ENCODE data around the gene TNIP3. TPM values are rescaled to one million over a fixed set of nuclear protein-coding genes. Genes with fewer than 3 reads are reported as not detected.
"Not testable (repeated sequence)": the region's sequence is repeated elsewhere in the genome, so short reads cannot be mapped to it uniquely, and the experiment has no call there.

TNIP3 gene
- total RNA-seq, 2 donors from 2014 or later = 0.11 TPM; not detected in 1

DNA sequence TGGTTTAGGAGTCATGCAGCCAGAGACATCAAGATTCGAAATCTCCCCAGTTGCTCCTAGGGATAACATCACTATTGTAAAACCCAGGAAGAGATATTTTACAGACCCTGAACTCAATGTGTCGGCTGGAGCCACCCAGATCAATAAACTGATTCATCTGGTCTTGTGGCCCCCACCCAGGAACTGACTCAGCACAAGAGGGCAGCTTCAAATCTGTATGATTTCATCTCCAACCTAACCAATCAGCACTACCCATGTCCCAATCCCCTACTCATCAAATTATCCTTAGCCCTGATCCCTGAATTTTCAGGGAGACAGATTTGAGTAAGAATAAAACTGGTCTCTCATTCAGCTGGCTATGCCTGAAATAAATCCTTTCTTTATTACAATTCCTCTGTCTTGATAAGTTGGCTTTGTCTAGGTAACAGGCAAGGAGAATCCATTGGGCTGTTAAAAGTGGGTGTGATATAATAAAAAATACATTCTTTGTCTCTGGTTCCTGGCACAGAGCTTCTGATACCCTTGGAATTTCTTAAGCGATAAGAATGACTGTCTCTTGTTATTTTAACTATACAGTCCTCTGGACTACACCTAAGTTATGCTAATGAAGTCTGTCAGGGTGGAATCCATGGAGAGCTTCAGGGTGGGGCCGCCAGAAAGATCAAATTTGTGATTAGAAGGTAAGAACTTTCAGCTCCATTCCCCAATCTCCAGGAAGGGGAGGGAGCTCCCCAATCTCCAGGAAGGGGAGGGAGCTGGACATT is 44.3 kb upstream of the TNIP3 start:
- peaks cover 2% of the 10 kb centered on the region for H3K4me1 Mint-ChIP-seq
- no peak overlapping the region for H3K4me3 ChIP-seq (ENCODE audit: low read length)

GRCh38 chr4:121205777-121206176 is 41.7 kb upstream of the TNIP3 start:
- H3K27me3 ChIP-seq (ENCODE audit: control insufficient read depth, insufficient read depth, low read length, poor library complexity, severe bottlenecking); H3K27me3 Mint-ChIP-seq (ENCODE audit: insufficient read depth); H3K9ac ChIP-seq (ENCODE audit: extremely low read depth, low read length, poor library complexity, severe bottlenecking); H3K27ac ChIP-seq (ENCODE audit: low read depth, low read length); H3K36me3 Mint-ChIP-seq (ENCODE audit: low read depth); H3K9me3 ChIP-seq (ENCODE audit: control insufficient read depth, low read length); H3K4me1 Mint-ChIP-seq; H3K4me3 ChIP-seq (ENCODE audit: low read length); DNase-seq; H3K4me3 Mint-ChIP-seq; H3K4me1 ChIP-seq (ENCODE audit: control insufficient read depth, insufficient read depth, low read length); H3K9me3 Mint-ChIP-seq; H3K27ac Mint-ChIP-seq; H3K36me3 ChIP-seq (ENCODE audit: control insufficient read depth, insufficient read depth, low read length): not testable (repeated sequence)
- WGBS, 2 experiments (ENCODE audit: insufficient coverage in 1 of 2, insufficient read length in 1 of 2) = 80 to 97% methylated on average over 1 to 3 of the region's 3 CpGs

More for the DNA sequence above, 44.3 kb upstream of the TNIP3 start:
- DNase-seq = no peak
- Histone ChIP-seq H3K27me3 (ENCODE audit: control insufficient read depth, insufficient read depth, low read length, poor library complexity, severe bottlenecking) (no peaks in the 10 kb centered on the region), H3K27ac (ENCODE audit: low read depth, low read length) (no peak overlapping the region), H3K36me3 (ENCODE audit: control insufficient read depth, insufficient read depth, low read length) (no peaks in the 10 kb centered on the region), H3K4me1 (ENCODE audit: control insufficient read depth, insufficient read depth, low read length) (no peaks in the 10 kb centered on the region), H3K9ac (ENCODE audit: extremely low read depth, low read length, poor library complexity, severe bottlenecking) (no peak overlapping the region), H3K9me3 (ENCODE audit: control insufficient read depth, low read length) (no peaks in the 10 kb centered on the region)
- TF ChIP-seq, protein P1, sequence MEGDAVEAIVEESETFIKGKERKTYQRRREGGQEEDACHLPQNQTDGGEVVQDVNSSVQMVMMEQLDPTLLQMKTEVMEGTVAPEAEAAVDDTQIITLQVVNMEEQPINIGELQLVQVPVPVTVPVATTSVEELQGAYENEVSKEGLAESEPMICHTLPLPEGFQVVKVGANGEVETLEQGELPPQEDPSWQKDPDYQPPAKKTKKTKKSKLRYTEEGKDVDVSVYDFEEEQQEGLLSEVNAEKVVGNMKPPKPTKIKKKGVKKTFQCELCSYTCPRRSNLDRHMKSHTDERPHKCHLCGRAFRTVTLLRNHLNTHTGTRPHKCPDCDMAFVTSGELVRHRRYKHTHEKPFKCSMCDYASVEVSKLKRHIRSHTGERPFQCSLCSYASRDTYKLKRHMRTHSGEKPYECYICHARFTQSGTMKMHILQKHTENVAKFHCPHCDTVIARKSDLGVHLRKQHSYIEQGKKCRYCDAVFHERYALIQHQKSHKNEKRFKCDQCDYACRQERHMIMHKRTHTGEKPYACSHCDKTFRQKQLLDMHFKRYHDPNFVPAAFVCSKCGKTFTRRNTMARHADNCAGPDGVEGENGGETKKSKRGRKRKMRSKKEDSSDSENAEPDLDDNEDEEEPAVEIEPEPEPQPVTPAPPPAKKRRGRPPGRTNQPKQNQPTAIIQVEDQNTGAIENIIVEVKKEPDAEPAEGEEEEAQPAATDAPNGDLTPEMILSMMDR (conservative IDR thresholded peaks at IDR 0.05) = no peak
- no peak overlapping the region for H3K27ac Mint-ChIP-seq
- no peaks in the 10 kb centered on the region for H3K27me3 Mint-ChIP-seq (ENCODE audit: insufficient read depth)
- no peak overlapping the region for H3K4me3 Mint-ChIP-seq
- H3K36me3 Mint-ChIP-seq (ENCODE audit: low read depth) = no peaks in the 10 kb centered on the region
- whole genome bisulfite sequencing, 2 experiments (ENCODE audit: insufficient coverage in 1 of 2, insufficient read length in 1 of 2) = 82 to 88% methylated on average over 1 to 4 of the region's 4 CpGs
- no peaks in the 10 kb centered on the region for H3K9me3 Mint-ChIP-seq

DNA sequence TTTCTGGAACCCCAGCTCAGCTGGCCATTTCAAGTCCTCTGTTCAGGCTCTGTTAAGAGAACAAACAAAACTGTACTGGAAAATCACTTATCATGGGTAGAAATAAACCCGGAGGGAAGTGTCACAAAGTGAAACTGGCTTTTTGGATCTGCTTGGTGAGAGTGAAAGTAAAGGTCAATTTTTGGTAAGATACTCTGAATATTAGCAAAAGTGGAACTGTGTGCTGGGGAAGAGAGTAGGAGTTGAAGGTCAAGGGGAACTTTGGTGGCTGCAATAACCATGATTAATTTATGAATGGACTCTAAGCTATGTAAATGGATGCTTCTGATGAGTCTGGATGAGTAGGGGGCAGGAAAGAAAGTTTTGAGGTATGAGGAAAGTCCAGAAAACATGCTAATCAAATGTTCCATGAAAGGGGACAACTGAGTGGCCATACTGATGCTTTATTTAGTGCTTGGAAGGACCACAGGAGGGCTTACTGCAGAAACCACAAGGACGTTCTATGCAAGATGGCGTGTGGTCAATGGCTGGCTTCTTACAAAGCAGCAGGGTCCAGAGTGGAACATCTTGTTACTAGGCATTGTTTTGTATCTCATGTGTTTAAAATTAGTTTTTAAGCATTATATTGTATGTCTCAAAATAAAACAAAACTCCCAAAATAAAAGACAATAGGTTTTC is 36.8 kb upstream of the TNIP3 start:
- H3K27ac Mint-ChIP-seq = no peak overlapping the region
- peaks cover 9% of the 10 kb centered on the region for H3K4me1 ChIP-seq (ENCODE audit: control insufficient read depth, insufficient read depth, low read length)
- H3K27me3 ChIP-seq (ENCODE audit: control insufficient read depth, insufficient read depth, low read length, poor library complexity, severe bottlenecking) = no peaks in the 10 kb centered on the region
- no peak overlapping the region for H3K4me3 Mint-ChIP-seq
- H3K4me1 Mint-ChIP-seq = peaks cover 13% of the 10 kb centered on the region
- no peak overlapping the region for H3K4me3 ChIP-seq (ENCODE audit: low read length)
- TF ChIP-seq, protein P1 (conservative IDR thresholded peaks at IDR 0.05) = no peak
- H3K36me3 Mint-ChIP-seq (ENCODE audit: low read depth) = no peaks in the 10 kb centered on the region
- 94 to 100% methylated on average over 2 to 3 of the region's 3 CpGs for WGBS, 2 experiments (ENCODE audit: insufficient coverage in 1 of 2, insufficient read length in 1 of 2)
- H3K27me3 Mint-ChIP-seq (ENCODE audit: insufficient read depth) = peaks cover 4% of the 10 kb centered on the region
- H3K36me3 ChIP-seq (ENCODE audit: control insufficient read depth, insufficient read depth, low read length) = no peaks in the 10 kb centered on the region
- DNase-seq = no peak
- no peaks in the 10 kb centered on the region for H3K9me3 ChIP-seq (ENCODE audit: control insufficient read depth, low read length)
- no peaks in the 10 kb centered on the region for H3K9me3 Mint-ChIP-seq
- no peak overlapping the region for H3K9ac ChIP-seq (ENCODE audit: extremely low read depth, low read length, poor library complexity, severe bottlenecking)
- no peak overlapping the region for H3K27ac ChIP-seq (ENCODE audit: low read depth, low read length)

Measured in endodermal cell (in vitro differentiated cells).